NCI-H2227 treated with DMSO at 0.1 percent for 48 hours (cell line): ENCODE measurements around the gene HEG1.
"Not testable (repeated sequence)": the region's sequence is repeated elsewhere in the genome, so short reads cannot be mapped to it uniquely, and the experiment has no call there.

Experiments used
- DNase-seq: peaks from one replicate; lab custom pipeline; 2025; lab: John Stamatoyannopoulos, UW

HEG1 gene

GRCh38 chr3:125055913-125056745 lies at the start of gene HEG1:
Gene HEG1 (minus strand): TSS chr3:125055997. CDS start chr3:125055890, 107 bp downstream.
- peak; percentile 11 for DNase-seq

- no peak for DNase-seq
Measured at GRCh38 chr3:125105116-125105515, 49.3 kb upstream of the HEG1 start.

- DNase-seq, result no peak
Measured at GRCh38 chr3:125104639-125105038, 48.8 kb upstream of the HEG1 start.

GRCh38 chr3:125103406-125103805 lies 47.6 kb upstream of the HEG1 start:
- no peak for DNase-seq

- DNase-seq, result no peak
Measured at GRCh38 chr3:125102470-125102869, 46.7 kb upstream of the HEG1 start.

GRCh38 chr3:125098611-125099291 lies 43.0 kb upstream of the HEG1 start:
- no peak for DNase-seq

GRCh38 chr3:125090649-125091048 lies 34.9 kb upstream of the HEG1 start:
- no peak for DNase-seq

GRCh38 chr3:125087768-125088391 lies 32.1 kb upstream of the HEG1 start:
- DNase-seq, result no peak

GRCh38 chr3:125085166-125085565 lies 29.4 kb upstream of the HEG1 start:
- no peak for DNase-seq

GRCh38 chr3:125083776-125084175 lies 28.0 kb upstream of the HEG1 start:
- no peak for DNase-seq

- DNase-seq, result not testable (repeated sequence)
Measured at GRCh38 chr3:125082339-125082738, 26.5 kb upstream of the HEG1 start.

- no peak for DNase-seq
Measured at GRCh38 chr3:125080077-125080476, 24.3 kb upstream of the HEG1 start.

- no peak for DNase-seq
Measured at GRCh38 chr3:125079675-125080045, 23.9 kb upstream of the HEG1 start.

GRCh38 chr3:125078951-125079674 lies 23.3 kb upstream of the HEG1 start:
- no peak for DNase-seq

- DNase-seq, result no peak
Measured at GRCh38 chr3:125077864-125078263, 22.1 kb upstream of the HEG1 start.

GRCh38 chr3:125076464-125076863 lies 20.7 kb upstream of the HEG1 start:
- DNase-seq, result no peak

- no peak for DNase-seq
Measured at GRCh38 chr3:125075738-125076137, 19.9 kb upstream of the HEG1 start.

GRCh38 chr3:125073390-125073905 lies 17.7 kb upstream of the HEG1 start:
- DNase-seq, result no peak

- no peak for DNase-seq
Measured at GRCh38 chr3:125072749-125073389, 17.1 kb upstream of the HEG1 start.

GRCh38 chr3:125072301-125072700 lies 16.5 kb upstream of the HEG1 start:
- no peak for DNase-seq

GRCh38 chr3:125069968-125070745 lies 14.4 kb upstream of the HEG1 start:
- DNase-seq, result no peak
